Left cardiac atrium (tissue), 4 donors: ENCODE data around the gene BICD1. TPM values are rescaled to one million over a fixed set of nuclear protein-coding genes. Genes with fewer than 3 reads are reported as not detected.
"Not testable (repeated sequence)": the region's sequence is repeated elsewhere in the genome, so short reads cannot be mapped to it uniquely, and the experiment has no call there.

Experiments
- ATAC-seq, 2 donors: fragments of 200-7000 bp; cut with Tn5 transposase; one replicate each; pipeline ENCODE4 v1.9.1; 2020; ENCODE audit warnings: mild to moderate bottlenecking in 2 of 2, moderate library complexity in 2 of 2
- DNase-seq: peaks from one replicate; pipeline ENCODE4 v3.0.0-alpha.2; 2020
- intact Hi-C, 2 donors: fragments of 100-400 bp; cut with DNase I; formaldehyde crosslinking; loops; one replicate each; pipeline versions ENCODE4 v1.14.1 to v1.15.1; 2022 to 2023
- total RNA-seq, 2 donors: library from RNA; stranded (reverse); fragmentation: NEBNext Ultra II Directional; extraction: Animal tissue kit (Norgen Biotek cat#: 25700); gene quantifications; one replicate each; pipeline ENCODE4 v1.2.1, GENCODE V29; 2021
- donor health status: DM: no; HTN: yes; CAD: no.
- donor health status: DM: no; HTN: yes; CAD: no; lungs with severe emphysema.
- donor health status: DM: yes; HTN: yes; CAD: no.
- donor health status: Dilated cardiomyopathy.

BICD1 gene
- total RNA-seq, 2 donors from 2014 or later: 5.6 to 14.6 TPM

DNA sequence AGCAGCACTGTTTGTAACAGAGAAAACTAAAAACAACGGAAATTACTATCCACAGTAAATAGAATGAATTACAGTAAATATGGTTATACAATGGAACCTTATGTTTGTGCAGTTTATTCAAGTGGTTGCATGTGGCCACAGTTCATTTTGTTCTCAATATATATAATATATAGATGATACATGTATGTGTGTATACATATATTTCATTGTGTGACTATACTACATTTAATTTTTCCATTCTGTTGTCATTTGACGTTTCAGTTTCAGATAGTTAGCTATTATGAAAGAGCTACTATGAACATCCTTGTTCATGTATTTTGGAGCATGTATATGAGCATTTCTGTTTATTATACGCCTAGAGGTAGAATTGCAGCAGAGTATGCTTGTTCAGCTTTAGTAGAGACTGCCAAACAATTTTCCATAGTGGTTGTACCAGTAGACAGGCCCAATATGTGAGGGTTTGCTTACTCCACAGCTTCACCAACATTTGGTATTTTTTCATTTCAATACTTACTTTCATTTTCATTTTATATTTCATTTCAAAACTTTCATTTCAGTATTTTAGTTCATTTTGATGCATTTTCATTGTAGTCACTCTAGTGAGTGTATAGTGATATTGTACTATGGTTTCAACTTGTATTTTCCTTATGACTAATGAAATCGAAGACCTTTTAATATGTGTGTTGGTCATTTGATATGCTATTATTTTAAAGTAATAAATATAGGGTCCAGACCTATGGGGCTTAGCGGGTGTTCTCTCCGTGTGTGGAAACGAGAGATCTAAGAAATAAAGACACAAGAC, 151.2 kb downstream of the BICD1 start:
- intact Hi-C loops: no loop called here
- DNase-seq: no peak
- ATAC-seq: no peak

DNA sequence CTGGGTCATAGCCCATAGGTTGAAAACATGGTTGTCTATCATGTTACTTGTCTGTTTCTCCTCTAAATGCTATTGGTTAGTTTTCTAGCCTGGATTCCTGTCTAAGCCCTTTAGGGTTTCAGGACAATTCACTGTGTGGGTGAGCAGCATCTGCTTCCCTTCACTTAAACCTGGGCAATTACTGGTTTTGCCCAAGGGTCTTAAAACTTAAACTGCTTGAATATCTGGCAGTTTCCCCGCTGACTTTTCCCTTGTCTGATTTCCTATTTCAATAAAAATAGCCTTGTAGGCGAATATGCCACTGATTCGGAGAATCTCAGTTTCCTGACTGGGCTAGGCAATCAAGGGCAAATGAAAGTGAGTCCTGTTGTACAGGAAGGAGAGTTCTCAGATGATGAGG, 154.0 kb downstream of the BICD1 start:
- ATAC-seq: no peak
- no peak for DNase-seq
- intact Hi-C loops: no loop called here

DNA sequence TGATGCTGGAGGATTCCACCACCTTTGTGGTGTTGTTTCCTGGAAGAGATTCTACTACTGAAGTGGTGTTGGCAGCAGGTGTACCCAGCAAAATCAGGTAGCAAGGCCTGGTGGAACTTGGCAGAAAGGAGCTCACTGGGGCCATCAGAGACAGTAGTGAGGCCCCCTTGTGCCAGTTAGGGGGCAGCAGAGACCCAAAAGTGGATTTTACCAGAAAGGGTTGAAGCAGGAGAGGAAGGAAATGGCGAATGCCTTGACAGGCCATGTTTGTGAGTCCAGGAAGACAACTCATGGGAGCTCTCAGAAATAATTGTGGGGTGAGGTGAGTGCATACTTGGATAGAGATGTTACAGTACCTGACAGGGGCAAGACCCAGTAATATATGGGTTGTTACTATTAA, 155.0 kb downstream of the BICD1 start:
- intact Hi-C loops: no loop called here
- DNase-seq (no peak), ATAC-seq (no peak)

DNA sequence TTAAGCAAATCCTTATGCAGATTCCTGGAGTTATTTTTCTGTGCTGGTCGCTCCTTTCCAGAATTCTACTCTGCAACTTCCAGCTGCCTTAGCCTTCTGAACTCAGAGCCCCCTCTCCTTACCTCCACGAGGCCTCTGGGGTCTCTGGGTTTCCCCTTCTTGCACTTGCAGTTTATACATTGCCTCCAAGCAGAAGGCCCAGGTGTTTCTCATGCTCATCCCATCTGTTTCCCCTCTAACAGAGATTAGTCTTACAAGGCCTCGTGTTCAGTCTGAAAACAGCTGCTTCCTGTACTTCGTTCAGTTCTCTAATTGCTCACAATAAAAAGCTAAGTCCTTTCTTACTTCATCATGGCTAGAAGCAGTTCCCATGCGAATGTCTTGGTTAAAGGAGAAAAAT, 158.3 kb downstream of the BICD1 start:
- ATAC-seq (no peak), DNase-seq (no peak)
- intact Hi-C loops: no loop called here

DNA sequence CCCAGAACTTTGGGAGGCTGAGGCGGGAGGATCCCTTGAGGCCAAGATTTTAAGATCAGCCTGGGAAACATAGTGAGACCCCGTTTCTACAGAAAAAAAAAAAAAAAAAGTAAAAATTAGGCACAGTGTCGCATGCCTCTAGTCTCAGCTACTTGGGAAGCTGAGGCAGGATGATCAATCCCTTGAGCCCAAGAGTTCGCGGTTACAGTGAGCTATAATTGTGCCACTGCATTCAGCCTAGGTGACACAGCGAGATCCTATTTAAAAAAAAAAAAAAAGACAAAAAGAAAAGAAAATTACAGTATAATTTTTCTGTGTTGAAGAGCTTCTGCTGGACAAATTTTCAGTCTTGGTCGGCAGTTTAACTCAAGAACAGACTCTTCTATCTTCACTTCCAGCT, 158.8 kb downstream of the BICD1 start:
- DNase-seq: no peak
- intact Hi-C loops: no loop called here
- no peak for ATAC-seq

DNA sequence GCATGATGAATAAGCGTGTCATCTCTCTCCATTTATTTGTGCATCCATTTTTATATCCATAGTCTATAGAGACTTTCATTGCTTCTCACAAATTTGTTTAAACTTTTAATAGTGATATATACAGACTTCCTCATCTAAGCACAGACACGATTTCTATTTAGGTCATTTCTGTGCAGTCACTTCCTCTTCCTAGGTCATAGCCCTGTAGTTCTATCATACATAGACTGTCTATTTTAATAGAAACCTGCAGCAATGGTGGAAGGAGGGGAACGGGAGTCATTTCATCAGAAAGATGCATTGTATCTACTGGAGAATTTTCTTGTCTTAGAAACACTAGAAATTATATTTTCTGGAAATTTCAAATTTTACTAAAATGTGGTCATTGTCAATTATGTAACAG, 159.3 kb downstream of the BICD1 start:
- DNase-seq: no peak
- intact Hi-C loops: no loop called here
- no peak for ATAC-seq

DNA sequence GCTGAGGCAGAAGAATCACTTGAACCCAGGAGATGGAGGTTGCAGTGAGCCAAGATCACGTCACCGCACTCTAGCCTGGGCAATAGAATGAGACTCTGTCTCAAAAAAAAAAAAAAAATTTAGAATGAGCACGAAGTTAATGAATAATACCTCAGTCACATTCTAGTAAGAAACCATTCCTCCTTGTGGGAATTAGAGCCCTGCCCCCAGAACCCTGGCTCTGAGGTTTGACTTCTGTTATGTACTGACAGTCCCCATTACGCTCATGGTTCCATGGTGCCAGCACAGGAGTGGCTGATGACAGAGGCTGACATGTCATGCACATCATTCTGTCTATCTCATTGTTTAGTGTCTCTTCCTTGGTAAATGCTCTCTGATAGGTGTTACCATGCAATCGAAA, 160.1 kb downstream of the BICD1 start:
- intact Hi-C loops: no loop called here
- DNase-seq (no peak), ATAC-seq (no peak)

DNA sequence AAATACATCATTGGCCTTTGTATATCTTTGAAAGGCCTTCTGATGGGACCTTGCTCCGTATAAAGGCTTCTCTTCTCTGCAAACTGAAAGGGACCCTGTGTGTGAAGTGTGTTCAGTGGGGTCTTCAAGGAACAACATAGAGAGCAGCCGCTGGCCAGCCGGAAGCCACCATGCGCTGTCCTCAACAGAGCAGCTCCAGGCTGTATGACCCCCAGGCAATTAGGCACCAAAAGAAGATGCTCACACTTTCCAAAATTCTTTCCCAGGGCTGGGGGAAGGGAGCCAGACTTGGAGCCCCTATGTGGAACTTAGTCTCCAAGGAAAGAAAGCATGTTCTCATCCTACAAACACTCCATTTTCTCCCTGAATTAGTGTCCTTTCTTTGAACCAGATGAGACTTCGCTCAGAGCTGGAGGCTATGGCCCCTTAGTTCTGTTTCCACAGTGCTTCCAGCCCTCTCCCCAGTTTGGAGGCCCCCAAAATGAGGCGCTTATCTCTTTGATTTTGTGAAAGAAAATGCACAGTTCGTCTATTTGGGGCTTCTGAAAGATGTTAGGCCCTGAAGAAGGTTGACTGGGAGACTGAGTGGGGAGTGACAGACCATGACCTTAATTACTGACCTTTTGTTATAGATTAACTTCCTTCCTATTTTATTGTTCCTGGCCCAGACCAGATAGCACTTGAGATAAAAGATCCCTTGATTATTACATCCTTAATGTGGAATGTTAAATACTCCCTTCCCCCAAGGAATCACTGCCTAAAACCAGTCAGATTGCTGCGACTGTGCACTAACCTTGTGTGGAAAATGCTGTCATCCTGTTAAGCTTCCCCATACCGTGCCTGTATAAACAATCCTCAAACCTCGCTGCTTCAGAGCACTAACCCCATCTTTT, 164.4 kb downstream of the BICD1 start:
- intact Hi-C loops: no loop called here
- DNase-seq: no peak
- peak in 1 of 2 donors; percentile 47 for ATAC-seq

DNA sequence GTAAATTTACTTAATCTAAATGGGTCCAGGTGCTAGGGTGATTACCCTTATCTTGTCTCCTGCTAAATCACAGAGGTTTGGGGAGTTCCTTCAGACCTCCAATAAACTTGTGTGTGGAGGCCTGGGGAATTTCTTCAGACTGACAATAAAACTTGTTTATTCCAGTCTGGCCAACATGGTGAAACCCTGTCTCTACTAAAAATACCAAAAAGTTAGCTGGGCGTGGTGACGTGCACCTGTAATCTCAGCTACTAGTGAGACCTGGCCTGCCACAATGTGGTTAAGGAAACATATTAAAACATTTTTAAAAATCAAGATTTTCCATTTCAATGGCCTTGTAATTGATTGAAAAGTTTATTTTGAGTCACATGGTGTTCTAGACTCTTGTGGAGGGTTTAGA, 165.8 kb downstream of the BICD1 start:
- no peak for DNase-seq
- ATAC-seq: no peak
- intact Hi-C loops: no loop called here

DNA sequence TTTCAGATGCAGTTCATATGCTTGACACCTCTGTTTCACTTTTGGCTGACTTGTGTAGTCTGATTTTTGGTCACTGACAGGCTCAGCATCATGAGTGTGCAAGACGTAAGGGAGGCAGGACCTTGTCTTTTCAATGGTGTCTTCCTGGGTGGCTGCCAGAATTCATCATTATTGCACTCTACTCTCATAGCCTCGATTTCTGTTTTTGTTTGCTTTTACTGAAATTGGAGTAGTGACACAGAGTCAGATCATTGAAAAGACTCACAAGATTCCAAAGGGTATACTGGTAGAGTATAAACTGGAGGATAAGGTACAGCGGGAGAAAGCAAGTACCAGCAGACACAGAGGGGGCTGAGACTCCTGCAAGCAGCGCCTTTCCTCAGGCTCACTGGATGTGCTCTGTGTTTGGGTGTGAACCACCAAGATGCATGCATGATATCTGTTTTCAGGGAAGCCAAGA, 166.4 kb downstream of the BICD1 start:
- DNase-seq: no peak
- intact Hi-C loops: no loop called here
- ATAC-seq: no peak

DNA sequence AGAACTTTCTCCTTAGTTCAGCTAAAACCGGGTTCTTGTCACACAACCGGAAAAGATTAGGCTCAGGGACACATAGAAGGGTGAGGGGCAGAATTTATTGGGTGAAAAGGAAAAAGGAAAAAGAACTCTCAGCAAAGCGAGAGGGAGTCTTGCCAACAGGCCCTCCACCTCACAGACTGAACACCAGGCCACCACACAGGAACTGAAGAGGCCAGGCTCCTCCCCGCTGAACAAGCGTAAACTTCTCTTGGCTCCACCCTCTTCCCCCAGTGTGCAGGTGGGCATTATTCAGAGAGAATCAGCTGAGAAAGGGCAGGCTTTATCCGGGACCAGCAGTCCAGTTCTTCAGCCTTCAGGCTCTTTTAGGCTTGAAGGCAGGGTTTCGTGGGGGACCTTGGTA, 167.1 kb downstream of the BICD1 start:
- intact Hi-C loops: no loop called here
- ATAC-seq (no peak), DNase-seq (no peak)

DNA sequence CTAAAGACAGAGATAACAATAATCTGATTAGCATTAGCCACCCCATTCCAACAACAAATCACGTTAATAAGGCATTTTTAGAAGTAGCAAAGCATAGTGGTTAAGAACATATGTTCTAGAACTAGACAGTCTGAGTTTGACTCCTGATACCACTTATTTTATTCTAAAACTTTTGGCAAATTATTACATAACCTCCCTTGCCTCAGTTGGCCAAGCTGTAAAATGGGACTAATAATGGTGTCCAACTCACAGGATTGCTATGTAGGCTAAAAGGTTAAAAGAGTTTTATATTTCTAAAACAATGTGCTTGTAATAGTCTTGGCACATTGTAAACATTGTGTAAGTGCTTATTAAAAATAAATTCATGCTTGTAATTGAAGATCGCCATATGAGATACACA, 168.0 kb downstream of the BICD1 start:
- intact Hi-C loops: no loop called here
- ATAC-seq (no peak), DNase-seq (no peak)

DNA sequence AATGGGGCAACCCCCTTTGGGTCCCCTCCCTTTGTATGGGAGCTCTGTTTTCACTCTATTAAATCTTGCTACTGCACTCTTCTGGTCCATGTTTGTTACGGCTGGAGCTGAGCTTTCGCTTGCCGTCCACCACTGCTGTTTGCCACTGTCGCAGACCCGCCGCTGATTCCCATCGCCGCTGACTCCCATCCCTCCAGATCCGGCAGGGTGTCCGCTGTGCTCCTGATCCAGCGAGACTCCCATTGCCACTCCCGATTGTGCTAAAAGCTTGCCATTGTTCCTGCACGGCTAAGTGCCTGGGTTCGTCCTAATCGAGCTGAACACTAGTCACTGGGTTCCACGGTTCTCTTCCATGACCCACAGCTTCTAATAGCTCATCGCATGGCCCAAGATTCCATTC, 168.9 kb downstream of the BICD1 start:
- intact Hi-C loops: not testable (repeated sequence)

DNA sequence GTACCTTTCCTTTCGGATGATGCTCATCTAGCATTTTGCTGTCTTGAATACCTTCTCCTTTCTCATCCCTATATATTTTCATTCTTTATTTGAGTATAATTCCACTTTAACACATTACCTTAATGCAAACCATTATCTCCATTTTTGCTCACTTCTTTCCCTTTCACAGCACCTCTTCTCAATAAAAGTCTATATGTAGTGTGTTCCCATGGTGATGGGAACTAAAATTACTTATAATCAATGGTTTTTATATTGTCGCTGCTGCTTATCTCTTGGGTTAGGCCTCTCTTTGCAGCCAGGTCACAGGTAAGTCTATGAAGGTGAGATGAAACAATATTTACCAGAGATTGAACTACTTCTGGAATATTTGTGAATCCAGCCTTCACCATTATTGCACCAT, 171.1 kb downstream of the BICD1 start:
- no peak for DNase-seq
- no peak for ATAC-seq
- intact Hi-C loops: no loop called here

More for the DNA sequence above, 168.9 kb downstream of the BICD1 start:
- not testable (repeated sequence) for DNase-seq, ATAC-seq

DNA sequence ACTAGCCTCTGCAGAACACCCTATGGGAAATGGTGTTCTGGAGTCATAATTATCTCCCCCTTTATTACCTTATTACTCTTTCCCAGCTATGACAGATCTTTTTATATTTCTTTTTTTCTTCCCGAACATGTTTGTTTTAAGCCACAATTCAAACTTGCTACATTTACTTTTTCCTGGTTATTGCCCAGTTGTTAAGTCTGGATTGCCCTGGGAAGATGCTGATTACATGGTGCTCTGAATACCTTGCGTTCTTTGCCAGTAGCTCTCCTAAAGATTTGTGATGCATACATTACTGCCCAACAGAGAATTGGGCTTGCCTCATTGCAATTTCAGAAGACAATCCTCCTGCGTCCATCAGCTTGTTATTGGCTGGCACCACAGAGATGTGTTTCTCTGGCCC, 174.5 kb downstream of the BICD1 start:
- DNase-seq: no peak
- intact Hi-C loops: no loop called here
- ATAC-seq: no peak

DNA sequence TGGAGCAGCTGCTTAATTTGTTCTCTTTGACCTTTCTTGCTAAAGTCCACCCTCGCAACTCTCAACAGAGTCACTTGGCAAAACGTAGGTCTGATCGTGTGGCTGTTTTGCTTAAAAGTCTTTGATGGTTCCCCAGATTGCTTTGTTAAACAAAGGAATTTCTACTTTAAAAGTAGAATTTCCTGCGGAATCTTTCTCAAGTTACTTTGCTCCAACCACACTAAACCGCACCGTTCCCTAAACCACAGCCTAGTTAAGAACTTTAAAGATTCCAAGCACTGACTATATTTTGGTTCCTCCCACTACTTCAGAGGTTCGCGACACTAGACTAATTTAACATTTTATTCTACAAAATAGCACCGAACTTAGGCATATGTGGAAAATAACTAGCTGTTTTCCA, 177.9 kb downstream of the BICD1 start:
- DNase-seq: no peak
- ATAC-seq: no peak
- intact Hi-C loops: no loop called here

DNA sequence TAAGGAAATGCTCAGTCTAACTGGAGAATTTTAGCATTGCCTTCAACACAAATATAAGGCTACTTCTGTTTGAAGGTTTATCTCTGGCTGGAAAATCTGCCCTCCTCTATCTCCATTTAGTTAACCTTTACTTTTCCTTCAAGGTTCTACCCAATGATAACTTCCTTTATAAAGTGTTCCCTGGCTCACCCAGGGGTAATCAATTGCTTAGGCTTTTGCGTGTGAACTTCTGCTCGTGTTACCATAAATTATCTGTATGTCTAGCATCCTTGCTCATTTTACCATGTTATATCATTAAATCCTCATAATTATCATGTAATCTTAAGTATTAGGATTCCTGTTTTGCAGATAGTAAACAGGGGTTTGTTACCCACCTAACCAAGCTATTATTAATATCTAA, 178.4 kb downstream of the BICD1 start:
- ATAC-seq (no peak), DNase-seq (no peak)
- intact Hi-C loops: no loop called here

DNA sequence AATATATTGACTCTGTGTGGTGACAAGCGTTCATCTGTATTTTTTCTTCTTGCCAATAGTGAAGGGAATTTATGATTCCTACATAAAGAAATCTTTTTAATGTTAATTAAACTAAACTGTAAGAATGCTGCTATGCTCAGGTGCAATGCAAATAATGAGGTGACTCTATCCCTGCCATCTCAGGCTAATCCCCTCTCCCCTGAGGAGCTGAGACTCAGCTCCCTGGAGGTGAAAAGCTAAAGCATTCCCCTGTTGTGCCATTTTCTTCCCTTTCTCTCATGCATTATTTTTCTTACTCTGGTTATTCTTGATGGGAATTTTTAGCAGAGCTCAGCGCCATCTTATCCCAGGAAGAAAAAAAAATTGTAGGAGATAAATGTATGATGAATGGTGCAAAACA, 178.8 kb downstream of the BICD1 start:
- intact Hi-C loops: no loop called here
- ATAC-seq (no peak), DNase-seq (no peak)

DNA sequence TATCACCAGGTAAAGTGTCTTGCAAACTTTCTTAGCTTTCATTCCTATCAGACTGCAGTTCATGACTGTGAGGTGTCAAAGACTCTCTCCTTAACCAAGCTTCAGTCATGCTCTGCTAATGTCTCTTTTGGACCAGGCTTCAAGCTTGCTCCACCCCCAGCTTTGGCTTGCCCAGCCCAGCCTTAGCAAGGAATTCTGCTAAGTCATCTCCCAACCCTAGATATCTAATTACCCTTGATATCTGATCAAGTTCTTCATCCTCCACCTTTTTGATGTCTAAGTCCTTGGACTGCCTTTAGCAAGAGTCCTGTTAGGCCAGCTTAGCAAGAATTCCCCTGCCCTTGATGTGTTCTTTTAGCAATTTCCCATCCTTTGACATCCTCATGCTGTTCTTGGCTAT, 183.8 kb downstream of the BICD1 start:
- ATAC-seq (peak in 1 of 2 donors; percentile 71), DNase-seq (no peak)
- intact Hi-C loops: no loop called here

DNA sequence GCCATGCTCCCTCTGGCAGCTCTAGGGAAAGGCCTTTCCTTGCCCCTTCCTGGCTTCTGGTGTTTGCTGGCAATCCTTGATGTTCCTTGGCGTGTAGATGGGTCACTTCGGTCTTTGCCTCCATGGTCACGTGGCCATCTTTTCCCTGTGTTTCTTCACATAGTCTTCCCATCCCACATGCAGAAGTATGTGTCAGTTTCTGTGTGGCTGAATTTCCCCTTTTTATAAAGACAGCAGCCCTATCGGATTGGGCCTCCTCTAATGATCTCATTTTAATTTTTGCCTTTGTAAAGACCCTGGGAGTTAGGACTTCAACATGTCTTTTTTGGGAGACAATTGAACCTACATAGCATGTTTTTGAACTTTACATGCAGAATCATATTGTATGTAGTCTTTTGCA, 185.5 kb downstream of the BICD1 start:
- intact Hi-C loops: no loop called here
- no peak for DNase-seq
- no peak for ATAC-seq
